ENCODE measurements around the gene CHST15. TPM values are rescaled to one million over a fixed set of nuclear protein-coding genes. Genes with fewer than 3 reads are reported as not detected.

The CHST15 gene
- total and polyA plus RNA-seq, 2 experiments from 2014 or later = 0.06 to 0.11 TPM

GRCh38 chr10:123966896-123967231 is 126.5 kb downstream of the CHST15 start:
- peak; percentile 35 for DNase-seq
- Histone ChIP-seq H3K9me2 (ENCODE audit: insufficient read depth) (no peaks in the 10 kb centered on the region), H3K4me1 (ENCODE audit: insufficient read depth) (peaks cover 10% of the 10 kb centered on the region; the same call in 1 of the 2 replicates), H3F3A (ENCODE audit: insufficient read depth) (no peaks in the 10 kb centered on the region), H3K4me2 (ENCODE audit: unreplicated experiment) (peak overlapping the region; percentile 24), H2AFZ (peak overlapping the region; percentile 49; the same call in 1 of the 2 replicates), H3K9me3 (ENCODE audit: low read depth) (no peaks in the 10 kb centered on the region), H3K27ac (no peak overlapping the region), H3K9ac (no peak overlapping the region), H4K20me1 (ENCODE audit: insufficient read depth) (no peaks in the 10 kb centered on the region), H3K4me3 (no peak overlapping the region), H3K36me3 (ENCODE audit: low read depth) (no peaks in the 10 kb centered on the region), H3K79me2 (ENCODE audit: insufficient read depth) (no peaks in the 10 kb centered on the region), H3K27me3 (replicated peaks; ENCODE audit: insufficient read depth) (peaks cover 19% of the 10 kb centered on the region)
- in situ Hi-C loops (cut with MboI) = loop anchor here (5.0 to 25.0 kb wide), 3 partner anchors 385 to 930 kb away; partner anchors contain the start of genes HMX2 and HMX3
- TF ChIP-seq EZH2 (IDR thresholded peaks at IDR 0.05; ENCODE audit: insufficient read depth, poor library complexity, severe bottlenecking) (no peak), EZH2phosphoT487 (IDR thresholded peaks at IDR 0.05; ENCODE audit: insufficient read depth, low read depth) (no peak)
- 17 to 23% methylated on average over 7 of the region's 7 CpGs for WGBS, 2 experiments (ENCODE audit: low coverage in 1 of 2, low lambda C conversion rate in 2 of 2, missing lambda C conversion rate in 2 of 2)

- Histone ChIP-seq H3K27ac (no peak overlapping the region), H2AFZ (peak overlapping the region; percentile 49; the same call in 1 of the 2 replicates), H3K27me3 (replicated peaks; ENCODE audit: insufficient read depth) (peaks cover 19% of the 10 kb centered on the region), H3K4me2 (ENCODE audit: unreplicated experiment) (peak overlapping the region; percentile 24), H3K36me3 (ENCODE audit: low read depth) (no peaks in the 10 kb centered on the region), H3K4me1 (ENCODE audit: insufficient read depth) (peaks cover 10% of the 10 kb centered on the region; the same call in 1 of the 2 replicates), H3K79me2 (ENCODE audit: insufficient read depth) (no peaks in the 10 kb centered on the region), H3K4me3 (no peak overlapping the region), H3K9me3 (ENCODE audit: low read depth) (no peaks in the 10 kb centered on the region), H3F3A (ENCODE audit: insufficient read depth) (no peaks in the 10 kb centered on the region), H4K20me1 (ENCODE audit: insufficient read depth) (no peaks in the 10 kb centered on the region), H3K9me2 (ENCODE audit: insufficient read depth) (no peaks in the 10 kb centered on the region), H3K9ac (no peak overlapping the region)
- in situ Hi-C loops (cut with MboI) = loop anchor here (5.0 to 25.0 kb wide), 3 partner anchors 384 to 929 kb away; partner anchors contain the start of genes HMX2 and HMX3
- 70 to 71% methylated on average over 9 to 13 of the region's 13 CpGs for WGBS, 2 experiments (ENCODE audit: low coverage in 1 of 2, low lambda C conversion rate in 2 of 2, missing lambda C conversion rate in 2 of 2)
- TF ChIP-seq EZH2 (IDR thresholded peaks at IDR 0.05; ENCODE audit: insufficient read depth, poor library complexity, severe bottlenecking) (no peak), EZH2phosphoT487 (IDR thresholded peaks at IDR 0.05; ENCODE audit: insufficient read depth, low read depth) (no peak)
- peak; percentile 46 for DNase-seq
These were observed 127.2 kb downstream of the CHST15 start for GRCh38 chr10:123965973-123966895.

DNA sequence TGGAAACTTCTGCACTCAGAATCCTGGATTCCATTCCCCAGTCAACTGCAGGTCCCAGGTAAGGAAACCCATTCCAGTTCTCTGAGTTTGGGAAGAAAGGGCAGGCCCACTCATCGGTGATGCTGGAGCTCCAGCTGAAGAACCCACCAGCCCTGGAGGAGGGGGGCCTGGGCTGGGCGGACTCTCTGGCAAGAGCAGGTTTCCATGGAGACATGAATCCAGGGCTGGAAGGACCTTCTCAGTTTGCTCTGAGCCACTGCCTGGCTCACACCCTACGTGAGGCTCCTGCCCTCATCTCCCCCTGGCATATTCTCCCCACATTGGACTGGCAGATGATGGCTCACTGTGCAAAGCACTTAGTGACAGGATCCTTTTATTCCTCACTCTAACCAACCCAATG is 128.4 kb downstream of the CHST15 start:
- no peak overlapping the region for H3K4me3 ChIP-seq
- no peaks in the 10 kb centered on the region for H3F3A ChIP-seq (ENCODE audit: insufficient read depth)
- H3K4me1 ChIP-seq (ENCODE audit: insufficient read depth) = peaks cover 10% of the 10 kb centered on the region; the same call in 1 of the 2 replicates
- H3K9me3 ChIP-seq (ENCODE audit: low read depth) = no peaks in the 10 kb centered on the region
- no peak overlapping the region for H3K9ac ChIP-seq
- in situ Hi-C loops (cut with MboI) = loop anchor here (5.0 to 25.0 kb wide), 3 partner anchors 383 to 928 kb away; partner anchors contain the start of genes HMX2 and HMX3
- no peaks in the 10 kb centered on the region for H4K20me1 ChIP-seq (ENCODE audit: insufficient read depth)
- DNase-seq = no peak
- peaks cover 19% of the 10 kb centered on the region for H3K27me3 ChIP-seq (replicated peaks; ENCODE audit: insufficient read depth)
- H3K9me2 ChIP-seq (ENCODE audit: insufficient read depth) = no peaks in the 10 kb centered on the region
- no peaks in the 10 kb centered on the region for H3K79me2 ChIP-seq (ENCODE audit: insufficient read depth)
- H3K27ac ChIP-seq = no peak overlapping the region
- H3K36me3 ChIP-seq (ENCODE audit: low read depth) = no peaks in the 10 kb centered on the region
- H3K4me2 ChIP-seq (ENCODE audit: unreplicated experiment) = no peak overlapping the region
- H2AFZ ChIP-seq = no peak overlapping the region
- no peak for TF ChIP-seq EZH2phosphoT487 (IDR thresholded peaks at IDR 0.05; ENCODE audit: insufficient read depth, low read depth)
- no peak for TF ChIP-seq EZH2 (IDR thresholded peaks at IDR 0.05; ENCODE audit: insufficient read depth, poor library complexity, severe bottlenecking)
- 89 to 91% methylated on average over 3 of the region's 3 CpGs for WGBS, 2 experiments (ENCODE audit: low coverage in 1 of 2, low lambda C conversion rate in 2 of 2, missing lambda C conversion rate in 2 of 2)

- no peaks in the 10 kb centered on the region for H3K9me2 ChIP-seq (ENCODE audit: insufficient read depth)
- peaks cover 10% of the 10 kb centered on the region; the same call in 1 of the 2 replicates for H3K4me1 ChIP-seq (ENCODE audit: insufficient read depth)
- H3K36me3 ChIP-seq (ENCODE audit: low read depth) = no peaks in the 10 kb centered on the region
- H4K20me1 ChIP-seq (ENCODE audit: insufficient read depth) = no peaks in the 10 kb centered on the region
- no peak overlapping the region for H3K4me2 ChIP-seq (ENCODE audit: unreplicated experiment)
- 9% methylated on average over 10 of the region's 10 CpGs for WGBS, 2 experiments (ENCODE audit: low coverage in 1 of 2, low lambda C conversion rate in 2 of 2, missing lambda C conversion rate in 2 of 2)
- peaks cover 12% of the 10 kb centered on the region for H3K27me3 ChIP-seq (replicated peaks; ENCODE audit: insufficient read depth)
- no peaks in the 10 kb centered on the region for H3K9me3 ChIP-seq (ENCODE audit: low read depth)
- H3F3A ChIP-seq (ENCODE audit: insufficient read depth) = no peaks in the 10 kb centered on the region
- H3K4me3 ChIP-seq = no peak overlapping the region
- no peak for DNase-seq
- no peak for TF ChIP-seq EZH2 (IDR thresholded peaks at IDR 0.05; ENCODE audit: insufficient read depth, poor library complexity, severe bottlenecking)
- TF ChIP-seq EZH2phosphoT487 (IDR thresholded peaks at IDR 0.05; ENCODE audit: insufficient read depth, low read depth) = no peak
- H3K27ac ChIP-seq = no peak overlapping the region
- in situ Hi-C loops (cut with MboI) = loop anchor here (25.0 kb wide), 2 partner anchors 826 to 926 kb away; partner anchors contain the start of genes HMX2 and HMX3
- H3K79me2 ChIP-seq (ENCODE audit: insufficient read depth) = no peaks in the 10 kb centered on the region
- no peak overlapping the region for H3K9ac ChIP-seq
- no peak overlapping the region for H2AFZ ChIP-seq
These were observed 130.5 kb downstream of the CHST15 start for GRCh38 chr10:123962756-123963530.
